Right lobe of liver (tissue), 4 donors: Measurements from ENCODE around the gene ABHD6.

Source experiments
- CTCF ChIP-seq, 4 donors: fragments of 200-600 bp in 3 of 4; fragments of 450-650 bp in 1 of 4; IDR thresholded peaks; one replicate each; pipeline versions ENCODE4 v1.5.1 to v1.8.0; 2016 to 2022; ENCODE audit warnings: antibody characterized with exemption in 4 of 4, mild to moderate bottlenecking in 2 of 4
- POLR2A ChIP-seq: fragments of 450-650 bp; IDR thresholded peaks from one replicate; pipeline ENCODE4 v1.6.1; 2017; ENCODE audit warnings: antibody characterized with exemption, mild to moderate bottlenecking
- donor health status: DM: no; HTN: no; CAD: no.
- donor health status: DM: no; HTN: no; CAD: no.
- donor health status: DM: no; HTN: yes; CAD: no.

DNA sequence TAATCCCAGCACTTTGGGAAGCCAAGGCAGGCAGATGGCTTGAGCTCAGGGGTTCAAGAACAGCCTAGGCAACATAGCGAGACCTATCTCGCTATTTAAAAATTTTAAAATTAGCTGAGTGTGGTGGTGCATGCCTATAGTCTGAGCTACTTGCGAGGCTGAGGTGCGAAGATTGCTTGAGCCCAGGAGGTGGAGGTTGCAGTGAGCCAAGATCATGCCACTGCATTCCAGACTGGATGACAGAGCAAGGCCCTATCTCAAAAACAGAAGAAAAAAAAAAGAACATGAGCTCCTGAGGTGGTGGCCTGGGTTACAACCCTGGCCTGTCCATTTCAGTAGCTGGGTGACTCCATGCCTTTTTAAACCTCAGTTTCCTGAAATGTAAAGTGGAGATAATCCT is 34.1 kb upstream of the ABHD6 start:
- TF ChIP-seq CTCF (IDR thresholded peaks at IDR 0.05) (no peak), POLR2A (no peak)
